GM20000 (cell line): Measurements from ENCODE around the gene KBTBD4.
"Not testable (repeated sequence)": the region's sequence is repeated elsewhere in the genome, so short reads cannot be mapped to it uniquely, and the experiment has no call there.

Experiments
- DNase-seq: peaks from one replicate; pipeline ENCODE4 v3.0.0; 2012; ENCODE audit warnings: low spot score
- TF ChIP-seq, protein P1 (sequence below): IDR thresholded peaks from 2 replicates; pipeline ENCODE4 v1.5.1; 2012; ENCODE audit warnings: mild to moderate bottlenecking, control low read depth; ENCODE audit errors: extremely low read depth, missing control alignments

KBTBD4 gene

DNA sequence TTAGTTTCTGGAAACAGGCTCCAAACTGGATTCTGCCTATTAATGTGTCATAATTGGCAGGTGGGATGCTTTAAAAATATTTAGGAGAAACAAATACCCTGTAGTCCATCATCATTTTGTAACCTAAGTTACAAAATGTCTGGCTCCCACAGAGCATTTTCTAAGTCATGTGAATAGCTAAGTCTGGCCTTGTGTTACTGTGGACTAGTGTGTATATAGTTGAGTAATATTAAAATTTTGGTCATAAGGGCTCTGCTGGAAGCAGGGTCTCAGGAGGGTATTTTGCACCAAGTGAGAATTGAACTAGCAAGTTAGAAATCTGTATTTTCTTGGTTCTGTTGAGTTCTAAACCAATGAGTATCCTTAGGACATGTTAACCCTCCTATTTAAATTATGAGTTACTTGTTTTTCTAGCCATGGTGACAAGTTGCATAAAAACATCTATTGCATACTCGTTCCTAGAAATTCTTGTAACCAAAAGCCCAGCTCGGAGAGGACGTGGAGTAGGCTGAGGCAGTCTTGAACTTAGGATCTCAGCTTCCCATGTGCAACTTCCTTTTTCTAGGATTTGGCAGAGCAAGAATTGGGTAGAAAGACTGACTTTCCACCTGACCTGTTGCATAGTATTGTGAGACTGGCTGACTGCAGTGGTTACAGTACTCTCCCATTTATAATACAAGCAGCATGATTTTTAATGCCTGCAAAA, 8.0 kb downstream of the KBTBD4 start:
- DNase-seq = no peak

DNA sequence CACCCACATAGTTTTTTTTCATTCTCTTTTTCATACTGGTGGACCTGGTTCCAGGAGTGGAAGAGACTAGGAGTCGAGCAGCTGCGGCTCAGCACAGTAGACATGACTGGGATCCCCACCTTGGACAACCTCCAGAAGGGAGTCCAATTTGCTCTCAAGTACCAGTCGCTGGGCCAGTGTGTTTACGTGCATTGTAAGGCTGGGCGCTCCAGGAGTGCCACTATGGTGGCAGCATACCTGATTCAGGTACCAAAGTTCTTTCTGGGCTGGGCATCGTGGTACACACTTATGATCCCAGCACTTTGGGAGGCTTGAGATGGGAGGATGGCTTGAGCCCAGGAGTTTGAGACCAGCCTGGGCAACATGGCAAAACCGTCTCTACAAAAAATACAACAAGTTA, 9.1 kb downstream of the KBTBD4 start:
- DNase-seq = no peak
- TF ChIP-seq, protein P1, sequence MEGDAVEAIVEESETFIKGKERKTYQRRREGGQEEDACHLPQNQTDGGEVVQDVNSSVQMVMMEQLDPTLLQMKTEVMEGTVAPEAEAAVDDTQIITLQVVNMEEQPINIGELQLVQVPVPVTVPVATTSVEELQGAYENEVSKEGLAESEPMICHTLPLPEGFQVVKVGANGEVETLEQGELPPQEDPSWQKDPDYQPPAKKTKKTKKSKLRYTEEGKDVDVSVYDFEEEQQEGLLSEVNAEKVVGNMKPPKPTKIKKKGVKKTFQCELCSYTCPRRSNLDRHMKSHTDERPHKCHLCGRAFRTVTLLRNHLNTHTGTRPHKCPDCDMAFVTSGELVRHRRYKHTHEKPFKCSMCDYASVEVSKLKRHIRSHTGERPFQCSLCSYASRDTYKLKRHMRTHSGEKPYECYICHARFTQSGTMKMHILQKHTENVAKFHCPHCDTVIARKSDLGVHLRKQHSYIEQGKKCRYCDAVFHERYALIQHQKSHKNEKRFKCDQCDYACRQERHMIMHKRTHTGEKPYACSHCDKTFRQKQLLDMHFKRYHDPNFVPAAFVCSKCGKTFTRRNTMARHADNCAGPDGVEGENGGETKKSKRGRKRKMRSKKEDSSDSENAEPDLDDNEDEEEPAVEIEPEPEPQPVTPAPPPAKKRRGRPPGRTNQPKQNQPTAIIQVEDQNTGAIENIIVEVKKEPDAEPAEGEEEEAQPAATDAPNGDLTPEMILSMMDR = no peak

More for the DNA sequence above, 8.0 kb downstream of the KBTBD4 start:
- TF ChIP-seq, protein P1 = no peak

DNA sequence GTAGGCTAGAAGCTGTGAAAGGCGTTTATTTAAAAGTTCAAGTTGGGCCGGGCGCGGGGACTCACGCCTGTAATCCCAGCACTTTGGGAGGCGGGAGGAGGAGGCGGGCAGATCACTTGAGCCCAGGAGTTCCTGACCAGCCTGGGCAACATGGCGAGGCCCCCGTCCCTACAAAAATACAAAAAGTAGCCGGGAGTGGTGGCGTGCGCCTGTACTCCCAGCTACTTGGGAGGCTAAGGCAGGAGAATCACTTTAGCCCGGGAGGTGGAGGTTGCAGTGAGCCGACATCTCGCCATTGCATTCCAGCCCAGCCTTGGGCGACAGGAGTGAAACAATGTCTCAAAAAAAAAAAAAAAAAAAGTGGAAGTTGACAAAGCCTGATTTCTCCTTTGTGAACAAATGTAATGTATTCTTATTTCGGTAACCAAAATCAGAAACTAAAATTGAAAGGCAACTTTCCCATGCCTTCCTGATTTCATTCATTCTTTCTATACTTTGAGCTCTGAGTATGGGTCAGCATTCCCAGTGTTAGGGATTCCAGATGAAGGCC, 12.5 kb downstream of the KBTBD4 start:
- TF ChIP-seq, protein P1 = no peak

DNA sequence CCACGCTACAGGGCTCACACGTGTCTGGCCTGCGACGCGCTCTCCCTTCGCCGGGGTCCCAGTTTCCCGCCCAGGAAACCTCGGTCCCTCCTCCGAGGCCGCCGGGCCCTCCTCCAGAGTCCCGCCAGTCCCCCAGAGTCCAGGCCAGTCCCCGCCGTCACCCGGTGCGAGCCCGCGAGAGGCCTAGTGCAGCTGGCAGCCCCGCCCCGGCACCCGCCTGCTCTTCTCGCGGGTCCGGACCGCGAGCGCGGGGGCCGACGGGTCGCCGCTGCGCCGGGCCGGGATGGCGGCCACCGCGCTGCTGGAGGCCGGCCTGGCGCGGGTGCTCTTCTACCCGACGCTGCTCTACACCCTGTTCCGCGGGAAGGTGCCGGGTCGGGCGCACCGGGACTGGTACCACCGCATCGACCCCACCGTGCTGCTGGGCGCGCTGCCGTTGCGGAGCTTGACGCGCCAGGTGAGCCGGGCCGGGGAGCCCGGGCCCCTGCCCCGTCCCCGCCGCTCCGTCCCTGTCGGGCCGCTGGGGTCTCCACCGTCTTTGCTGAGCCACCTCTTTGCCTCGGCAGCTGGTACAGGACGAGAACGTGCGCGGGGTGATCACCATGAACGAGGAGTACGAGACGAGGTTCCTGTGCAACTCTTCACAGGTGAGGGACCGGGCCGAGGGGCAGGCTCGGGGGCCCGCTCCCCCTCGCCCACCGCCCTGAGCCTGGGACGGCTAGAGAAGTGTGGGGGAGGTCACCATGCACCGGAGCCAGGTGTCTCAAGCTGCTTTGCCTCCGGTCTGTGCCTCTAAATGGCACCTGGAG, 13.2 kb downstream of the KBTBD4 start, which contains the start of gene PTPMT1:
PTPMT1 (plus strand) TSS at position 260 of the 809 bp plus-strand sequence; CDS start at position 284, 24 bp downstream.
- peak; percentile 90 for DNase-seq
- TF ChIP-seq, protein P1 = no peak

More for the DNA sequence above, 12.5 kb downstream of the KBTBD4 start:
- DNase-seq = no peak

DNA sequence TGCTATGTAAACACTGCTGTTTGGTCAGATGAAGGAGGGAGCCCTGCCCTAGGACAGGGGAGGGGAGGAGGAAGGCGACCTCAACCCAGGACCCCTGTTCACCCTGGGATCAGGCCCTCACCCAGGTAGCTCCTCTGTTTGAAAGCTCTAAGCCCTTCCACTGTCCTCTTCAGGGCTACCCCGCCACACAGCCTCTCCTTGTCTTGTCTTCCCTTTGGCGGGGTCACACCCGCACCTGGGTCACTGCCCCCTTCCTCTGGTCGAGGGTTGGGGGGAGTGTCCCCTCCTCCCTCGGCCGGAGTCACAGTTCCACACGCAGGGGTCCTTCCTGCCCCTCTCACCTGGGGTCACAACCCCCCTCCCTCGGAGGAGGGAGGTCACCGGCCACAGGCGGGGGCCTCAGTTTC, 13.8 kb downstream of the KBTBD4 start:
- DNase-seq = no peak
- TF ChIP-seq, protein P1 = no peak

DNA sequence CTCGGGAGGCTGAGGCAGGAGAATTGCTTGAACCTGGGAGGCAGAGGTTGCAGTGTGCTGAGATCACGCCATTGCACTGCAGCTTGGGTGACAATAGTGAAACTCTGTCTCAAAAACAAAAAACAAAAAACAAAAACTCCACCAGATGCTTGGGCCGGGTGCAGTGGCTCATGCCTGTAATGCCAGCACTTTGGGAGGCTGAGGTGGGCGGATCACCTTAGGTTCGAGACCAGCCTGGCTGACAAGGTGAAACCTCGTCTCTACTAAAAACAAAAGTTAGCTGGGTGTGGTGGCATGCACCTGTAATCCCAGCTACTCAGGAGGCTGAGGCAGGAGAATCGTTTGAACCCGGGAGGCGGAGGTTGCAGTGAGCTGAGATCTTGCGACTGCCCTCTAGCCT, 14.4 kb downstream of the KBTBD4 start:
- not testable (repeated sequence) for DNase-seq

DNA sequence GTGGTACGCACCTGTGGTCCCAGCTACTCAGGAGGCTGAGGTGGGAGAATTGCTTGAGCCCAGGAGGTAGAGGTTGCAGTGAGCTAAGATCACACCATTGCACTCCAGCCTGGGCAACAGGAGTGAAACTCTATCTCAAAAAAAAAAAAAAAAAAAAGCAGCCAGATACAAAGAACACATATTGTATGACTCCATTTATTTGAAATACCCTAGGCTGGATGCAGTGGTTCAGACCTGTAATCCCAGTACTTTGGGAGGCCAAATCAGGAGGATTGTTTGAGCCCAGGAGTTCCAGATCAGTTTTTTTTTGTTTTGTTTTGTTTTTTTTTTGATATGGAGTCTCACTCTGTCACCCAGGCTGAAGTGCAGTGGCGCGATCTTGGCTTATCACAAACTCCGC, 16.4 kb downstream of the KBTBD4 start:
- DNase-seq = not testable (repeated sequence)

DNA sequence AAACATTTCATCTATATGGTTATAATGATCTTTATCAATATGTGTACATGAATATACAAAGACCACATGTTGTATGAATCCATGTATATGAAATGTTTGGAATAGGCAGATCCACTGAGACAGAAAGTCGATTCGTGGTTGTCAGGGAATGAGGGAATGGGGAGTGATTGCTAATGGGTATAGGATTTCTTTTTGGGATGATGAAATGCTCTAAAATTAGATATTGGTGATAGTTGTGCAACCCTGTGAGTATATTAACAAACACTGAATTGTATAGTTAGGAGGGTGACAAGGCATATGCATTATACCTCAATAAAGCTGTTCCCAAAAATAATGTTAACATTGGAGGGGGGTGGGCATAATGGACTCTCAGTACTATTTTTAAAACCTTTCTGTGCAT, 18.3 kb downstream of the KBTBD4 start:
- TF ChIP-seq, protein P1 = no peak
- DNase-seq = no peak
